HG03095 (cell line): ENCODE measurements around the gene SLC19A3.
"Not testable (repeated sequence)": the region's sequence is repeated elsewhere in the genome, so short reads cannot be mapped to it uniquely, and the experiment has no call there.

Experiments
- ATAC-seq: cut with Tn5 transposase; IDR thresholded peaks from one replicate; pipeline ENCODE4 v1.9.1; 2021; ENCODE audit warnings: moderate library complexity; ENCODE audit not compliant: unreplicated experiment

Gene SLC19A3

GRCh38 chr2:227717687-227718567, at the start of gene SLC19A3:
SLC19A3 (minus strand) TSS chr2:227718028; CDS start chr2:227702318, 15,710 bp downstream.
- no peak for ATAC-seq

DNA sequence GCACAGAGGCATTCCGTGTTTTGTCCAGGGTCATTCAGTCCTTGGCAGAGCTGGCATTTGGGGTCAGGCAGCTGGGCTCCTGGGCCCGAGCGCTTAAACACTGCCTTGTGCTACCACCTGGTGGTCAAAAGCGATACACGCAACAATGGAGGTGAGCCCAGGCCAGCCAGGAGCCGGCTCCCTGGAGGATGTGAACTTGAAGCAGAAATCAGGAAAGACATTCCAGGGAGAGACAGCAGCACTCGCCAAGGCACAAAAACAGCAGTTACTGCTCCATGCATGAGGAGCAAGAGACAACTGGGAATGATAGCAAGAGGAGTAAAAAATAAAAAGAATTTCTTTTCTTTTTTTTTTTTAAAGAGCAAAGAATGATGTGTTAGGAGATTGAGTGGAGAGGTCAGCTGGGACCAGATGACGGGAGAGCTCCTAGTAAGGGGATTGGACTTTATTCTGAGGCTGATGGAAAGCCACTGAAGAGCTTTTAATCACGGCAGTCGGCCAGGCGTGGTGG, 48.6 kb upstream of the SLC19A3 start:
- peak; percentile 97 for ATAC-seq

GRCh38 chr2:227765788-227766372, 48.1 kb upstream of the SLC19A3 start:
- ATAC-seq = no peak

DNA sequence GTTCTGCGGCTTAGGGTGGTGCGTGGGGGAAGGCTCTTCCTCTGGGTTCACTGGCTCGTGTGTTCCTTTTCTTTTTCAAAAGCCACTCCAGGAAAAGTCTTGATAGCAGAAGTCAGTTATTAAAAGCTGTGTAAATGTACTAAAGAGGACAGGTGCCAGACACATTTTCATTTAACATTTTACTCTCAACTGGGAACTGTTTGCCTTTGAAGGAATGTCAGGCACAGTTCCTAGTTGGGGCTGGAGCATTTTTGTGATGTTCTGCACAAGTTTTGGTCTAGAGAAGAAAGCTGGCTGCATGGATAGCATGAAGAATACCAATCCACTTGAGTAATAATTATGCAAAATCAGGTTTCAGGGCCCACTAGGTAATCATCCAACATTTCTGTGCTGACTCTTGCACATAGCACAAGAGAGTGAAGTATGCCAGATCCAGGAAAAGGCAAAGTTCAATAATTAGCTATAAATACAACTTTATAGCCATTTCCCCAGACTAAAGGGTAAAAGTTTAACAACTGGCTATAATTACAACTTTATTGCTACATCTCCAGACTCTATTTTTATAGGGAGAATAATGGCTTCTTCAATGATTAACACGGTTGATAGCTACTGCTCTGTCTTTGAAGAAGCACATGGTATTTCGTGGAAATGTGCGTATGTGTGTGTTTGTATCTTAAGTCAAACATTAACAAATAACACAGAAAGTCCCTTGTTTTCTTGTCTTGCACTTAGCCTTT, 44.1 kb upstream of the SLC19A3 start:
- no peak for ATAC-seq

GRCh38 chr2:227759411-227760118, 41.7 kb upstream of the SLC19A3 start:
- ATAC-seq = no peak

DNA sequence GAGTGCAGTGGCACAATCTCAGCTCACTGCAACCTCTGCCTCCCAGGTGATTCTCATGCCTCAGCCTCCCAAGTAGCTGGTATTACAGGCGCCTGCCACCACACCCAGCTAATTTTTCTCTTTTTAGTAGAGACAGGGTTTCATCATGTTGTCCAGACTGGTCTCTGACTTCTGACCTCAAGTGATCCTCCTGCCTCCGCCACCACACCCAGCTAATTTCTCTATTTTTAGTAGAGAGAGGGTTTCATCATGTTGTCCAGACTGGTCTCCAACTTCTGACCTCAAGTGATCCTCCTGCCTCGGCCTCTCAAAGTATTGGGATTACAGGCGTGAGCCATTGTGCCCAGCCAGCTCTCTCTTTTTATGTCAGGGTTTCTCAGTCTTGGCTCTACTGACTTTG, 38.4 kb upstream of the SLC19A3 start:
- ATAC-seq = not testable (repeated sequence)

DNA sequence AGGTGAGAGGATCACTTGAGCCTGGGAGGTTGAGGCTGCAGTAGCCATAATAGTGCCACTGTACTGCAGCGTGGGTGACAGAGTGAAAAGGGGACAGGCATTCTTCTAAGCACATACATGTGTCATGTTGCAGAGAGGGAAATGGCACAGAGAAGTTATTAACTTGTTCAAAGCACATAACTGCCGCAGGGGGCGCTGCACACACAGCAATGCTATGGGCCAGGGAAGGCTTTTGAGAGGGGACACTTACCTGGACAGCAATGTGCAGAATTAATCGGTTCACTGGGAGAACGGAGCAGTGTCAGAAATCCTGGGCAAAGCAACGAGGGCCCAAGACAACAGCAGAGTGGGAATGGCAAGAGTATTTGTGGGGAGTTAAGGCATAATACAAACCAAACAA, 30.3 kb upstream of the SLC19A3 start:
- no peak for ATAC-seq

GRCh38 chr2:227745594-227745993, 27.8 kb upstream of the SLC19A3 start, which contains the start of gene SCYGR8:
SCYGR8 (plus strand) TSS chr2:227745894; CDS start chr2:227745894, 0 bp downstream.
- ATAC-seq = no peak

GRCh38 chr2:227740705-227741104, 22.9 kb upstream of the SLC19A3 start:
- not testable (repeated sequence) for ATAC-seq

DNA sequence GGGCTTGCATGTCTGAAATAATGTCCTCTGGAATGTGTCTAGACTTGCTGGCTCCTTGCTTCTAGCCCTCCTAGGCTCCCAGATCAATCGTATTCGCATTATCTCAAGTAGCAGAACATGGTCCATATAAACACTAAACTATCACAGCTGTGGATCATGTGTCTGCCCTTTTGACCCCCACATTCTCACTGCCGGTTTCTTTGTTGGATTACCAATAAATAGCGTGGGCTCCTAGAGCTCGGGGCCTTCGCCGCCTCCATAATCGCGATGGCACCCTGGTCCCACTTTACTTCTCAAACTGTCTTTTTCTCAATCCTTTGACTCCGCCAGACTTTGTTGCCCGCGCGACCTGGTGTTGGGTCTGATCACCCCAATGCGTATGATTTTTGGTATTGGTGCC, 21.5 kb upstream of the SLC19A3 start:
- no peak for ATAC-seq

- no peak for ATAC-seq
Observed at GRCh38 chr2:227728035-227728434, 10.2 kb upstream of the SLC19A3 start, which contains the start of gene SCYGR7. SCYGR7 (plus strand) TSS chr2:227728335; CDS start chr2:227728335, 0 bp downstream.

DNA sequence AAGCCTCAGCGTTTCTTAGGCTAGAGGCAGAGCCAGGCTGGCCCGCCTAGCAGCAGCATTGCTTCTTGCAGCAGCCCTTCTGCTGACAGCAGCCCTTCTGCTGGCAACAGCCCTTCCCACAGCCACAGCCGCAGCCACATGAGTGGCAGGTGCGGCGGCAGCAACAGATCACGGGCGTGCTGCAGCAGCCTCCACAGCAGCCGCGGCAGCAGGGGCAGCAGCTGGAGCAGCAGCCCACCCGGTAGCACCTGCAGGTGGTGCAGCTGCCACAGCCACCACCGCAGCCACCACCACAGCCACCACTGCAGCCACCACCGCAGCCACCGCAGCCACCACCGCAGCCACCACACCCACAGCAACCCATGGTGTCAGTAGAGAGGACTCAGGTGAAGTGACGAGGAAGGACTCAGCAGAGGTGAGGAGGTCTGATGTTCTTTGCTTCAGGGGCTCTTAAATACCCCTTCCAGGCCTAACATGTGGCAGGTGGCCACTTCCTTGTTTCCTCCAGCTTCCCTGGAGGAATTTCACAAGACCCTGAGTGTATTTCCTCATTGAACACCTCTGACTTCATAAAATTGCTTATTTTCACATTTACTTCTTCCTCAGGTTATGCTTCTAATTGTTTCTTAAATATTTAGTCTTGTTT, 6.7 kb upstream of the SLC19A3 start, which contains the start of gene SCYGR6:
Gene SCYGR6 (minus strand): TSS at position 364 of the 646 bp plus-strand sequence. CDS start 0 bp downstream, at position 364.
- no peak for ATAC-seq

DNA sequence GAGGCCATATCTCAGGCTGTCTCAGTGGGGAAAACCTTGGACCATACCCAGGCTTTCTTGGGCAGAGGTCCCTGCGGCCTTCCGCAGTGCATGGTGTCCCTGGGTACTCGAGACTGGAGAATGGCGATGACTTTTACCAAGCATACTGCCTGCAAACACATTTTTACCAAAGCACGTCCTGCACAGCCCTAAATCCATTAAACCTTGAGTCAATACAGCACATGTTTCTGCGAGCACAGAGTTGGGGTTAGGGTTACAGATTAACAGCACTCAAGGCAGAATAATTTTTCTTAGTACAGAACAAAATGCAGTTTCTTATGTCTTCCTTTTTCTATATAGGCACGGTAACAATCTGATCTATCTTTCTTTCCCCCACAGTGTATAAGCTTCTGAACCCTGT, 5.0 kb upstream of the SLC19A3 start:
- not testable (repeated sequence) for ATAC-seq

GRCh38 chr2:227720680-227721079, 2.9 kb upstream of the SLC19A3 start:
- ATAC-seq = no peak

DNA sequence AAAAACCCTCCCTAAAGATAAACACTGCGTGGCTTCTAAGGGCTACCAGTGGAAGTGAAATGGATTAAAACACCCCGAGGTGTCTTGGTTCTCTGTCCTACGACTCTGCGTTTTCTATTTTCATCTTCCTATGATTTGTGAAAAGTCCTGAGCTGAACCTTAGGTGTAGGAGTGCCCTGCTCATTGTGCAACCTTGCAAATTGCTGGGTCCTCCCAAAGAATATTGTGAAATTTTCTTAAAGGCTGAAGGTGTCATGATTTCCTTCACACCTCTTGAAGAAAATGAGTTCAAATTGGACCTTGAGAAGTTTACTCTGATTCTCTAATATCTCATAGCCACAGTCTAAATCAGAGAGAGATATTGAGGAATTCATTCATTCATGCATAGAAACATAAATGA, 1.8 kb upstream of the SLC19A3 start:
- no peak for ATAC-seq

DNA sequence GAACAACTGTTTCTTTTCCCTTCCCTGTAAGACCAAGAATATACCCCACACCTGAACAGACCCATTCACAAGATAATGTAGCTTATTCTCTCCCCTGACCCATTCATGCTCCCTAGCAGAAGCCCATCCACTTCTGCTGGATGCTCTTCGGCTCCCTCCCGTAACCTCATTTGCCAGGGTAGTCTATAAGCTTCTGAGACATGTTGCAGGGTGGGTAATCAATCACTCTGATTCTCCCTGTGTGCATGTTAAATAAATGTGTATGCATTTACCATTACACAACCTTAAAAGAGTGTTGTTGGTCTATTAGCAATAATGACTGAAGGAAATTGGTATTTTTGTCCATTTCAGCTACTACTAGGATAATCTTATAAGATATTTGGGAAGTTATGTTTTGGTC, 1.3 kb downstream of the SLC19A3 start:
- ATAC-seq = no peak

GRCh38 chr2:227713291-227713690, 4.5 kb downstream of the SLC19A3 start:
- no peak for ATAC-seq

DNA sequence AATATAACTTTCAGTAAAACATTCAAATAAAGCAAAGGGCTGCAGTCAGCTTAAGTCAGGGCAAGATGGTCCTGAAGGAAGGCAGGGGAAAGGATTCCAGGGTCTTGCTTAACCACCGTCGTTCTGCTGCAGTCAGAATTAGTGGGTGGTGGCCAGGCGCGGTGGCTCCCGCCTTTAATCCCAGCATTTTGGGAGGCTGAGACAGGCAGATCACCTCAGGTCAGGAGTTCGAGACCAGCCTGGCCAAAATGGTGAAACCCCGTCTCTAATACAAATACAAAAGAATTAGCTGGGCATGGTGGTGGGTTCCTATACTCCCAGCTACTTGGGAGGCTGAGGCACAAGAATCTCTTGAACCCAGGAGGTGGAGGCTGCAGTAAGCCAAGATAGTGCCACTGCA, 6.8 kb downstream of the SLC19A3 start:
- ATAC-seq = no peak

DNA sequence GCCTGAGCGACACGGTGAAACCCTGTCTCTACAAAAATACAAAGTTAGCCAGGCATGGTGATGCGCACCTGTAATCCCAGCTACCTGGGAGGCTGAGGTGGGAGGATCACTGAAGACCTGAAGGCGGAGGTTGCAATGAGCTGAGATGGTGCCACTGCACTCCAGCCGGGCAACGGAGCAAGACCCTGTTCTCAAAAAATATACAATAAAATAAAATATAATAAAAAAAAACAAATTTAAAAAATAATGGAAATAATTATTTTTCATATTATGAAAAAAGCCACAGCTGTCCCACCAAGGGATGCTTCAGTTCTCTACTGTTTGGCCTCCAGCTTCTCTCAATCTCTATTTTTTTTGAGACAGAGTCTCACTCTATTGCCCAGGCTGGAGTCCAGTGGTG, 10.4 kb downstream of the SLC19A3 start:
- ATAC-seq = no peak

GRCh38 chr2:227706859-227707258, 11.0 kb downstream of the SLC19A3 start:
- no peak for ATAC-seq
